MCF 10A (cell line): ENCODE measurements around the gene CCM2L. TPM values are rescaled to one million over a fixed set of nuclear protein-coding genes. Genes with fewer than 3 reads are reported as not detected.

Source experiments
- BruUV-seq: library from RNA; stranded (reverse); fragments of 400-500 nt; replicated peaks from 2 replicates; lab custom pipeline; 2021; lab: Mats Ljungman, UMichigan
- CTCF ChIA-PET: fragments of 300-600 bp; sonication (Branson Sonifier 250); formaldehyde crosslinking; extraction: SDS; loops from one replicate; lab custom pipeline; 2021; ENCODE audit warnings: antibody characterized with exemption, inconsistent platforms; lab: Yijun Ruan, JAX
- POLR2A ChIA-PET: fragments of 300-600, 350-650 bp; sonication (Branson Sonifier 250); formaldehyde crosslinking; extraction: SDS; loops from one replicate; lab custom pipeline; 2020; ENCODE audit warnings: antibody characterized with exemption, inconsistent platforms; lab: Yijun Ruan, JAX
- DNase-seq: peaks from one replicate; pipeline ENCODE4 v3.0.0-alpha.2; 2018; ENCODE audit not compliant: unreplicated experiment
- H3K27ac Mint-ChIP-seq: one replicate; pipeline ENCODE4 v1.8.0; 2022; ENCODE audit warnings: mild to moderate bottlenecking, low read depth, mixed read lengths; ENCODE audit not compliant: unreplicated experiment
- H3K27me3 Mint-ChIP-seq: one replicate; pipeline ENCODE4 v1.8.0; 2022; ENCODE audit warnings: mixed read lengths; ENCODE audit not compliant: insufficient read depth, unreplicated experiment
- H3K36me3 Mint-ChIP-seq: one replicate; pipeline ENCODE4 v1.8.0; 2022; ENCODE audit warnings: mild to moderate bottlenecking, moderate library complexity, mixed read lengths; ENCODE audit not compliant: insufficient read depth, unreplicated experiment
- H3K4me1 Mint-ChIP-seq: one replicate; pipeline ENCODE4 v1.8.0; 2022; ENCODE audit warnings: mixed read lengths; ENCODE audit not compliant: insufficient read depth, unreplicated experiment
- H3K4me3 Mint-ChIP-seq: one replicate; pipeline ENCODE4 v1.8.0; 2022; ENCODE audit warnings: mild to moderate bottlenecking, moderate library complexity, mixed read lengths; ENCODE audit not compliant: unreplicated experiment
- H3K9me3 Mint-ChIP-seq: one replicate; pipeline ENCODE4 v1.8.0; 2022; ENCODE audit warnings: mixed read lengths; ENCODE audit not compliant: unreplicated experiment
- CTCF ChIP-seq: fragments of 200-600 bp; IDR thresholded peaks from one replicate; pipeline ENCODE4 v1.8.0; 2022; ENCODE audit warnings: antibody characterized with exemption, mild to moderate bottlenecking; ENCODE audit not compliant: unreplicated experiment
- intact Hi-C: fragments of 100-400 bp; cut with micrococcal nuclease; formaldehyde crosslinking; loops from 2 replicates; pipeline ENCODE4 v1.14.1; 2022
- total RNA-seq: library from RNA; stranded (reverse); gene quantifications from 2 replicates; pipeline ENCODE4 v1.2.3, GENCODE V29; 2022

CCM2L gene
- total RNA-seq, 1 experiment from 2014 or later = not detected

- peaks cover 31% of the 10 kb centered on the region for H3K27me3 Mint-ChIP-seq
- intact Hi-C loops = no loop called here
- no peak overlapping the region for H3K27ac Mint-ChIP-seq
- no TSS peak for BruUV-seq
- POLR2A ChIA-PET = no interaction called here
- no peak for TF ChIP-seq CTCF
- CTCF ChIA-PET = interaction anchor here (0.6 to 2.9 kb wide), 13 partner anchors 9 to 185 kb away, joined by 3 to 12 read pairs (median 5); partner anchors contain the start of gene PDRG1
- no peak for DNase-seq
- H3K4me1 Mint-ChIP-seq = no peaks in the 10 kb centered on the region
- H3K9me3 Mint-ChIP-seq = no peaks in the 10 kb centered on the region
- no peak overlapping the region for H3K4me3 Mint-ChIP-seq
- H3K36me3 Mint-ChIP-seq = no peaks in the 10 kb centered on the region
Measured at GRCh38 chr20:32007787-32008616, 2.2 kb upstream of the CCM2L start.

- CTCF ChIA-PET = no interaction called here
- DNase-seq = no peak
- Mint-ChIP-seq H3K36me3 (no peaks in the 10 kb centered on the region), H3K4me1 (no peaks in the 10 kb centered on the region), H3K27me3 (peaks cover 33% of the 10 kb centered on the region), H3K9me3 (no peaks in the 10 kb centered on the region), H3K27ac (no peak overlapping the region), H3K4me3 (no peak overlapping the region)
- POLR2A ChIA-PET = no interaction called here
- intact Hi-C loops = no loop called here
- BruUV-seq = no TSS peak
- TF ChIP-seq CTCF = no peak
Measured at GRCh38 chr20:32009564-32009963, 674 bp upstream of the CCM2L start.

GRCh38 chr20:32010666-32011065, 428 bp downstream of the CCM2L start:
- BruUV-seq = no TSS peak
- H3K4me3 Mint-ChIP-seq = no peak overlapping the region

More at GRCh38 chr20:32010666-32011065, 428 bp downstream of the CCM2L start:
- no peak for DNase-seq
- CTCF ChIA-PET = interaction anchor here (0.7 kb wide), 1 partner anchor 20 kb away, joined by 3 read pairs; no protein-coding TSS in a partner anchor
- no peaks in the 10 kb centered on the region for H3K4me1 Mint-ChIP-seq
- POLR2A ChIA-PET = no interaction called here
- H3K27me3 Mint-ChIP-seq = peaks cover 44% of the 10 kb centered on the region
- no peaks in the 10 kb centered on the region for H3K36me3 Mint-ChIP-seq
- no peaks in the 10 kb centered on the region for H3K9me3 Mint-ChIP-seq
- intact Hi-C loops = no loop called here
- H3K27ac Mint-ChIP-seq = no peak overlapping the region
- no peak for TF ChIP-seq CTCF
